Left lobe of liver (tissue), 2 donors: Measurements from ENCODE around the gene ALDH2. TPM values are rescaled to one million over a fixed set of nuclear protein-coding genes. Genes with fewer than 3 reads are reported as not detected.
"Not testable (repeated sequence)": the region's sequence is repeated elsewhere in the genome, so short reads cannot be mapped to it uniquely, and the experiment has no call there.

Experiments
- ATAC-seq: fragments of 200-7000 bp; cut with Tn5 transposase; one replicate; pipeline ENCODE4 v1.9.1; 2020; ENCODE audit warnings: mild to moderate bottlenecking, moderate library complexity
- DNase-seq: peaks from one replicate; pipeline ENCODE4 v3.0.0-alpha.2; 2020; ENCODE audit warnings: low spot score
- total RNA-seq: library from RNA; stranded (reverse); gene quantifications from one replicate; pipeline ENCODE4 v1.2.1, GENCODE V29; 2021
- donor health status: DM: no; HTN: no; CAD: no; lungs with moderate emphysema.
- donor health status: DM: no; HTN: yes; CAD: no.

ALDH2 gene
- total RNA-seq, 1 donor from 2014 or later = 1,121 TPM

DNA sequence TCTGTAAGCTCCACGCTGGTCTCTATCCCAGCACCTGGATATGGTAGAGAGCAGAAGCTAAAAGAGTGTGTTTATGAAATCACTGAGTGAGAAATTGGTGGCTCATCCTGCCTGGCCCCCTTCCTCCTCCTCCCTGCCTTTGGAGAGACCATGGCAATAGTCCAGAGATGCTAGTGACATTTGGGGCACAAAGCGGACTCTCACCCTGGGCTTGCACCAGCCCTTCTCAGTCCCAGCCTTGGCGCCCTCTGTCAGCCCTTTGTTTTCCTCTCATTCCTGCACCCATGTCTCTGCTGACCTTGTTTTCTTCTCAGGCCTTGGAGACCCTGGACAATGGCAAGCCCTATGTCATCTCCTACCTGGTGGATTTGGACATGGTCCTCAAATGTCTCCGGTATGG lies 18.2 kb downstream of the ALDH2 start:
- peak; percentile 41 for ATAC-seq
- DNase-seq = peak; percentile 79

DNA sequence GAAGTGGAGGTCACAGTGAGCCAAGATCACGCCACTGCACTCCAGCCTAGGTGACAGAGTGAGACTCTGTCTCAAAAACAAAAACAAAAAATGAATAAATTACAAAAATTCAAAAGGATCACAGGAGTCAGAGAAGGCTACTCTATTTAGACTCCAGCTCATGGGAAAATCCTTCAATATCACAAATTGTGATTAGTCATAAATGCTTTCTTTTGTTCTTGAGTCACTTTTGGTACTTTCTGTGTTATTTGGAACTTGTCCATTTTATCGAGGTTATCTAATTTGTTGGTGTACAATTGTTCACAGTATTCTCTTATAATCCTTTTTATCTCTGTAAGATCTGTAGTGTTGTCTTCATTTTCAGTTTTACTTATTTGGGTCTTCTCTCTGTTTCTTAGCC lies 18.9 kb downstream of the ALDH2 start:
- no peak for DNase-seq
- ATAC-seq = no peak

DNA sequence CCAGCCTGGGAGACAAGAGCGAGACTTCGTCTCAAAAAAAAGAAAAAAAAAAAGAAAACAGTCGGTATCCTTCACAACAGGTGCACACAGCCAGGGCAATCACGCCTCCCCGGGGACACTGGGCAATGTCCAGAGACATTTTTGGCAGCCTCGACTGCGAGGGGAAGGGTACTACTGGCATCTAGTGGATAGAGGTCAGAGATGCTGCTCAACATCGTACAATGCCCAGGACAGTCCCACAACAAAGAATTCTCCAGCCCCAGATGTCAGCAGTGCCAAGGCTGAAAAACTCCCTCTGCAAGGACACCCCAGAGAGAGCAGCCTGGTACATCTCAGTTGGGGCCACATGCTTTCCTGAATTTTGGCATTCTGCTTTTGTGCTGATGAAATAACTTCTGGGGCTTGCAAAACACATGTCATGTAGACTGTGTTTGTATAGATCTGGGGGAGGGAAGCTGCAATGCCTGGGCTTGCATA lies 21.5 kb downstream of the ALDH2 start:
- ATAC-seq = peak; percentile 51
- DNase-seq = peak; percentile 94

- DNase-seq = no peak
- ATAC-seq = no peak
These were observed 23.0 kb downstream of the ALDH2 start for GRCh38 chr12:111789779-111790178.

DNA sequence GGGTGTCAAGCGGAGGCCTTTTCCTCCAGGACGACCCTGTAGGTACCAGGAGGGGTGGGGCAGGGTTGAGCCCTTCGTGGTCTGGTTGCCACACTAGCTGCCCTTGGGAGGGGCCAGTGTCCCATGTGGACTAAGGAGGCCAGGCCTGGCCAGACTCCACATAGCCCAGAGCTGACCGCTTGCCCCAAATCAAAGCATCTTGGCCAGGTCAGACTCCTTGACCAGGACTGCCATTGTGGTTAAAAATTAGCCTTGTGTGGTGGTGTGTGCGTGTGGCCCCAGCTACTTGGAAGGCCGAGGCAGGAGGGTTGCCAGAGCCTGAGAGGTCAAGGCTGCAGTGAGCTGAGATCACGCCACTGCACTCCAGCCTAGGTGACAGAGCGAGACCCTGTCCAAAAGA lies 24.8 kb downstream of the ALDH2 start:
- ATAC-seq (peak; percentile 56), DNase-seq (peak; percentile 94)

GRCh38 chr12:111792155-111792855 lies 25.6 kb downstream of the ALDH2 start:
- DNase-seq (peak; percentile 85), ATAC-seq (peak; percentile 56)

DNA sequence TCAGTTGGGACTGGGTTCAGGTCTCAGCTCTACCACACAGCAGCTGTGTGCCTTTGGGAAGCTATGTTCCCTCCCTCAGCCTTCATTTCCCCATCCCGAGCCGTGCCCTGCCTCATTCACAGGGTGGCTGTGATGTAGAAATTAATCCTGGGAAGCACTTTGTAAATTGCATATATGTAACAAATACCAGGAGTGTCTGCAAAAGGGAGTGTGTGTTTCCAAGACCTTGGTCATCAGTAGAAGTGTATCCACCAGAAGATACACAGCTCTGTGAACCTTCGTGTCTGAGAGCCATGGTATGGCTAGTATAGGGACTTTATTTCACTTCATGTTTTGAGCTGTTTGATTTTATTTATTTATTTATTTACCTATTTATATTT lies 26.1 kb downstream of the ALDH2 start:
- no peak for DNase-seq
- ATAC-seq = no peak

DNA sequence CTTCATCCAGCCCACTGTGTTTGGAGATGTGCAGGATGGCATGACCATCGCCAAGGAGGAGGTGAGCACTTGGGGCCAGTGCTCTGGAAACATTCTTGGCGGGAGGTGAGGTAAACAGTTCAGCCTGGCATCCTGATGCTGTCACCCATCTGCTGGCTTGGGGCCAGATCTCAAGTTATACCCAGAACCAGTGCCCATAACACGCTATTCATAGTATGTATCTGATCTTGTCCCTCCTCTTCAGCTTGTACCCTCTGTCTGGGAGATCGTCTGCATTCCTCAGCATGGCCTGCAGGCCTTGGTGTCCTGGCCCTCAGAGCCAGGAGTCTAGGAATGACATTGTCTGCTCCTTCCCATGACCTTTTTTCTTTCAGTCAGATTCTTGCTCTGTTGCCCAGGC lies 31.4 kb downstream of the ALDH2 start:
- ATAC-seq = peak; percentile 19

DNA sequence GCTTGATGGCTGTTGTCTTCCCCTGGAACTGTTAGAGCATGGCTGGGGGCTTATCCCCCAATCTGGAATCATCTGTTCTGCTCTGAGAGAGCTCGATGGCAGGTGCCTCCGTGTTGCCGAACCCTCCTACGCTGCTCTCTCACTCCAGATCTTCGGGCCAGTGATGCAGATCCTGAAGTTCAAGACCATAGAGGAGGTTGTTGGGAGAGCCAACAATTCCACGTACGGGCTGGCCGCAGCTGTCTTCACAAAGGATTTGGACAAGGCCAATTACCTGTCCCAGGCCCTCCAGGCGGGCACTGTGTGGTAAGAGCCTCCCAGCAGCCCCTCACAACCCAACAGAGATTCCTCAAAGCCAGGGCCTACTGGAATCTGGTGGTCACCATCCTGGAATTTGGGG lies 33.0 kb downstream of the ALDH2 start:
- DNase-seq (no peak), ATAC-seq (peak; percentile 4)

More for the DNA sequence above, 31.4 kb downstream of the ALDH2 start:
- DNase-seq = no peak

GRCh38 chr12:111803038-111803626 lies 36.4 kb downstream of the ALDH2 start:
- ATAC-seq = no peak

DNA sequence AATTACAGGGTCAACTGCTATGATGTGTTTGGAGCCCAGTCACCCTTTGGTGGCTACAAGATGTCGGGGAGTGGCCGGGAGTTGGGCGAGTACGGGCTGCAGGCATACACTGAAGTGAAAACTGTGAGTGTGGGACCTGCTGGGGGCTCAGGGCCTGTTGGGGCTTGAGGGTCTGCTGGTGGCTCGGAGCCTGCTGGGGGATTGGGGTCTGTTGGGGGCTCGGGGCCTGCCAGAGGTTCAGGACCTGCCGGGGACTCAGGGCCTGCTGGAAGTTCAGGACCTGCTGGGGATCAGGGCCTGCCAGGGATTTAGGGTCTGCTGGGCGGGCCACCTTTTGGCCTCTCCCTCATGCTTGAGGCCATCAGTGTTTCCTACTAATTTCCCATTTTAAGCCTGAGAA lies 37.1 kb downstream of the ALDH2 start:
- ATAC-seq = no peak
- no peak for DNase-seq

More at GRCh38 chr12:111803038-111803626, 36.4 kb downstream of the ALDH2 start:
- no peak for DNase-seq

DNA sequence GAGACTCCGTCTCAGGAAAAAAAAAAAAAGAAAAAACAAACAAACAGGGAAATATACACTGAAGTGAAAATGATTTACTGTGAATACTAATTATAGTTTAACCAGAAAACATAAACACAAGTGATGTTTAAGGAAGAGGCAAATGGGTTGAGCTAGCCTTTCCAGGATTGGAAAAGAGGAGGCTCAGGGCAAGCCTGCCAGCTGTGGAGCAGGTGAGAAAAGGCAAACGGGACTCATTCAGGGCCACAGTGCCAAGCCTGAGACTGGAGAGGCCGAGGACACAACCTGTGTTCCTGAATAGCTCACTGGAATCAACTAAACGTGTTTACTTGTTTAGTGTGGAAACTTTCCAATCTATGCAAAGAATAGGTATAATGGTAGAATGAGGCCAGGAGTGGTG lies 39.6 kb downstream of the ALDH2 start:
- ATAC-seq (peak; percentile 45), DNase-seq (no peak)

DNA sequence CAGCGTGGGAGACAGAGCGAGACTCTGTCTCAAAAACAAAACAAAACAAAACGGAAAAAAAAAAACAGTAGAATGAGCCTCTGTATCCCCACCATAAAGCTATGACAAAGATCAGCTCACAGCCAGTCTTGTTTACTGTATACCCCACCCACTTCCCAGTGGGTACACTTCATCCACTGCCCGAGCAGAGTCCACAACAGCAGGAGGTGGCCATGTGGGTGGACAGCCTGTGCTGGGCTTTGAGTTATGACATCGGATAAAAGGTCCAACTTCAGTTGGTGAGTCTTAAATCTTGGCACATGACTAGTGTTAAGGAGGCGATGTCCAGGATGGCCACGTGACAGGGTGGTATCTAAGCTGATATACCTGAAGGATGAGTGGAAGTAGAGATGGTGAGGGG lies 40.5 kb downstream of the ALDH2 start:
- ATAC-seq = peak; percentile 86
- peak; percentile 82 for DNase-seq

GRCh38 chr12:111812881-111813741 lies 46.4 kb downstream of the ALDH2 start:
- DNase-seq (peak; percentile 76), ATAC-seq (peak; percentile 93)

GRCh38 chr12:111816065-111816615 lies 49.4 kb downstream of the ALDH2 start:
- DNase-seq (no peak), ATAC-seq (no peak)

GRCh38 chr12:111816898-111817297 lies 50.2 kb downstream of the ALDH2 start:
- not testable (repeated sequence) for ATAC-seq, DNase-seq

DNA sequence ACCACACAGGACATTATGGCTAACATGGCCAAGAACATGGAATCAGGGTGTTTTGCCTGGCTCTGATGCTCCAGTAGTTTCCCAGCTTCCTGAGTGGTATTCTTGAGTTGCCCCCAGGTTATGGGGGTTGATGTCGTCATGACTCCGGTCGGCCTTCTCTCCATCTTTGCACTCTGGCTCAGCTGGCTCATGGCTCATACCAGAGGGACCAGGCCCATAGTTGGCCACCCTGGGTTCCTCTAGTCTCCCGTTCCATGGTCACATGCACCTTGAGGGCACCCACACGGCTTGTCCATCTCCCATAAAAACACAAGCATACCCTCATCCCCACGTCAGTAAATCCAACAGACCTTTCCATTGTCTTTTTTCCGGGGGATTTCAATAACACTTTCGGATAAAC lies 51.6 kb downstream of the ALDH2 start:
- no peak for ATAC-seq

DNA sequence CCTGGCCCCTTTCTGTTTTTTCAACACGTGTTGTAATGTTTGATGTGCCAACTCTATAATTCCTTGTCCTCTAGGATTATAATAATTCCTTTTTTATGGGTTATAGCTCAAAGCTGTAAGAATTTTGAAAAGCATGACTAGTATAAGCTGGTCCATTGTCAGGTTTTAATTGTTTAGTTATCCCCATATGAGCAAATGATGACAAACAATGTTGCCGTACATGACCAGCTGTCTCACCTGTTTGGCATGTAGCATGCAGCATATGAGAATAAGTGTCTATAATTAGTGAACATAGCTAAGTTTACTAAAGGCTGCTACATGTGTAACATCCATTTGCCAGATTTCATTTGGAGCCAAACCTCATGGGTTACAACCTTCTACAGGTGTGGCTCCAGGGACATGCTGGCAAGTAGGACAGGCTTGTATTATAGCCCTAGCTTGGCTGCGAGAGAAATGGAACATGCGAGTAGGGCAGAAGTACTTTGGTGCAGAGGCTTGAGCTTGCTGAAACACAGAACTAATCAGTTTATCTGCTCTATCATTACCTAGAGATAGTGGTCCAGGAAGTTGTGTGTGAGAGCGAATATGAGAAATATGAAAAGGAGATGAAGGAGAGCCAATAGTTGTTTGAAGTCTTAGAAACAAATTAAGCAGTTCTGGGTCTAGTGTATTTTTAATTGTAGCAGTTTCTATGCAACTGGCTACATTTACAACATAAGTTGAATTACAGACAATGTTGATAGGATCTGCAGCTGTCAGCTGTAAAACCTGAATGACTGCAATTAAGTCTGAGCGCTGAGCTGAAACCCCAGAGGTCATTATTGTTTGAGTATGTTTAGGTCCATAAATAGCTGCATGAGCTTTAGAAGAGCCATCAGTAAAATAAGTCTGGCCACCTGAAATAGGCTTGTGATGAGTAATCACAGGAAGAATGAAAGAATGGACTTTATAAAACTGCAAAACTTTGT lies 52.7 kb downstream of the ALDH2 start:
- DNase-seq (no peak), ATAC-seq (no peak)

More for the DNA sequence above, 51.6 kb downstream of the ALDH2 start:
- DNase-seq = no peak

- DNase-seq, ATAC-seq: not testable (repeated sequence)
These were observed 54.1 kb downstream of the ALDH2 start for GRCh38 chr12:111820828-111821227.

GRCh38 chr12:111822886-111823285 lies 56.2 kb downstream of the ALDH2 start:
- DNase-seq = no peak
- no peak for ATAC-seq
